ENCODE results near the gene DCLK2. TPM values are rescaled to one million over a fixed set of nuclear protein-coding genes. Genes with fewer than 3 reads are reported as not detected.

Gene DCLK2
- total RNA-seq, 3 donors from 2014 or later, result 3.0 to 11.8 (median 4.3) TPM

GRCh38 chr4:150069353-150069752 lies 8.9 kb upstream of the DCLK2 start:
- no peak for ATAC-seq
- Histone ChIP-seq H3K4me1 (ENCODE audit: low read depth) (no peaks in the 10 kb centered on the region), H3K4me3 (no peak overlapping the region), H3K9me3 (no peaks in the 10 kb centered on the region), H3K36me3 (ENCODE audit: low read depth) (no peaks in the 10 kb centered on the region)
- DNase-seq, result no peak
- intact Hi-C loops (cut with DNase I, micrococcal nuclease), result no loop called here
- TF ChIP-seq CTCF (IDR thresholded peaks at IDR 0.05), result no peak

DNA sequence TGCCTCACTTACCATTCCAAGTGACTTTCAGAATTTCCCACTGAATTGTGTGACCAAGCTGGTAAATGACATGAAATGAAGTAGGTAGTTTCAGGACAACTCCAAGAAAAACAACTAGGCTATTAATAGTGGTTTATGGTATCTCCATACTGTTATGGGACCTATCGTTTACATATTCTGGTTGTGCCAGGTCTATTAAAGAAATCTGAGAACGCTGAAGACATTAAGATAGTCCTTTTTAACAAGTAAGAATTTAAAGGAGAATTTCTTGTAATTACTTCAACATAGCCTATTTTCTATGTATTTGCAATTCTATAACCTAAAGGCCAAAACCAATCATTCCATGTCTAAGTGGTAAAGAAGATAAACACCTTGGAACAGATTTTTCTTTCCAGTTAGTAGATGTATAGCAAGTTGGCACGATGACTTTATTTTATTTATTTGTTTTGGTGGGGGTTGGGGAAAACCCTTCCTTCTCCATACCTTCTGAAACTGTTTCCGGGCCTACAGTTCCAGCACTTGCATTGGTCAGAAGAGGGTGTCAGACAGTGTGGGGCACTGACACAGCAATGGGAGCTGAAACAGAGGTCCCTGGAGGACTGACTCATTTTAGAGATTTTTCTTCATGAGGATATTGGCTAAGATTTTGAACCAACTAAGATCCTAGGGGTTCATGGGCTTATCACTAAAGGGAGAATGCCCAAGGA lies 7.6 kb upstream of the DCLK2 start:
- DNase-seq (no peak), ATAC-seq (peak; percentile 55)
- no peaks in the 10 kb centered on the region for H3K36me3 ChIP-seq (ENCODE audit: low read depth)
- intact Hi-C loops (cut with DNase I, micrococcal nuclease), result no loop called here
- no peak overlapping the region for H3K4me3 ChIP-seq
- no peaks in the 10 kb centered on the region for H3K4me1 ChIP-seq (ENCODE audit: low read depth)
- H3K9me3 ChIP-seq, result no peaks in the 10 kb centered on the region
- TF ChIP-seq CTCF (IDR thresholded peaks at IDR 0.05), result no peak

- Histone ChIP-seq H3K4me3 (no peak overlapping the region), H3K36me3 (ENCODE audit: low read depth) (no peaks in the 10 kb centered on the region), H3K4me1 (ENCODE audit: low read depth) (no peaks in the 10 kb centered on the region), H3K9me3 (no peaks in the 10 kb centered on the region)
- ATAC-seq (no peak), DNase-seq (no peak)
- no peak for TF ChIP-seq CTCF (IDR thresholded peaks at IDR 0.05)
- intact Hi-C loops (cut with DNase I, micrococcal nuclease), result no loop called here
Observed at GRCh38 chr4:150072471-150072870, 5.8 kb upstream of the DCLK2 start.

DNA sequence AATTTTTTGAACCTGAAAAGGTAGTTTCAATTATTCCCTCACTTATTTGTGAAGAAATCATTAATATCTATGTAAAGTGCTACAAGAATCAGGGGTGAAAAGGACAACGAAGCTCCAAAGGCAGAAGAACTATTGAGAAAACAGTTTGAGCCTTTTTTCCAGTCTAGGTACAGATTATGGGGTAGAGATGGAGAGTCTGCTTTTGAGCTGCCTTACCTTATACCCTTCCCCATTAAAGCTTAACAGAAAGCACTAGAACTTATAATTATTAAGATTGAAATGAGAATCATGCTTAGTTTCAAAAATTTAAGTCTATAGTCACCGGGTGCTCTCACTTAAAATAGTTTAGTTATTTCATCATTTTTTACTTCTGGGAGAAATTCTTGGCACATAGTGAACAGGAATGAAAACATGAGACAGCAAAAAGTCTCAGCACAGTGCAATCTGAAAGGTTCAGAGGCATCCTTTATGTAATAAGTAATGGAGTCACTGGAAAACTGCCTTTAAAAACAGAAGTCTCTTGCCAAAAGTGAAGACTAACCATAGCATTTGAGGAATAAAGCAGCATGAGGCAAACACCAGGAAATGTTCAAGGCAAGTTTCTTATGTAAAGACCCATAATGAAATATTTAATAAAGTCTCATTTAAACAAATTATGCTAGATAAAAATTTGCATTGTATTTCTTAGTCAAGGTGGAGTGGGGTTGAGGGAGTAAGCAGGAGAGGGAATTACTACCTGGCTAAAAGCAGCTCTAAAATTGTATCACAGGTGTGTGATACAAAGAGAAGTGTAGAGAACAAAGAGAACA lies 5.1 kb upstream of the DCLK2 start:
- Histone ChIP-seq H3K4me1 (ENCODE audit: low read depth) (no peaks in the 10 kb centered on the region), H3K36me3 (ENCODE audit: low read depth) (no peaks in the 10 kb centered on the region), H3K9me3 (no peaks in the 10 kb centered on the region), H3K4me3 (no peak overlapping the region)
- ATAC-seq, result no peak
- intact Hi-C loops (cut with DNase I, micrococcal nuclease), result no loop called here
- no peak for DNase-seq
- no peak for TF ChIP-seq CTCF (IDR thresholded peaks at IDR 0.05)

- no peak for ATAC-seq
- TF ChIP-seq CTCF (IDR thresholded peaks at IDR 0.05), result no peak
- no peaks in the 10 kb centered on the region for H3K36me3 ChIP-seq (ENCODE audit: low read depth)
- no peak overlapping the region for H3K4me3 ChIP-seq
- DNase-seq, result no peak
- intact Hi-C loops (cut with DNase I, micrococcal nuclease), result no loop called here
- no peaks in the 10 kb centered on the region for H3K9me3 ChIP-seq
- peaks cover 2% of the 10 kb centered on the region for H3K4me1 ChIP-seq (ENCODE audit: low read depth)
Observed at GRCh38 chr4:150074064-150074463, 4.2 kb upstream of the DCLK2 start.

All from mucosa of descending colon (tissue), 3 donors.